MM.1S (cell line): ENCODE data around the gene NCF2.

ENCODE experiments used
- DNase-seq: peaks from one replicate; pipeline ENCODE4 v3.0.0-alpha.2; 2015
- H2AFZ ChIP-seq: fragments of 300-600 bp; sonication (generic); 2 replicates; pipeline ENCODE4 v1.6.0; 2016; ENCODE audit warnings: antibody characterized with exemption, low read length
- H3F3A ChIP-seq: fragments of 300-600 bp; sonication (generic); 2 replicates; pipeline ENCODE4 v1.6.1; 2016; ENCODE audit warnings: mild to moderate bottlenecking, antibody characterized with exemption, low read length, moderate library complexity, mixed read lengths; ENCODE audit not compliant: insufficient read depth
- H3K27ac ChIP-seq: fragments of 300-600 bp; sonication (generic); 2 replicates; pipeline ENCODE4 v1.5.1; 2016; ENCODE audit warnings: mild to moderate bottlenecking, low read length
- H3K27me3 ChIP-seq: fragments of 300-600 bp; sonication (generic); replicated peaks from 2 replicates; pipeline ENCODE4 v1.6.0; 2016; ENCODE audit warnings: low read length; ENCODE audit not compliant: insufficient read depth
- H3K36me3 ChIP-seq: fragments of 300-600 bp; sonication (generic); replicated peaks from 2 replicates; pipeline ENCODE4 v1.6.1; 2016; ENCODE audit warnings: mild to moderate bottlenecking, low read length, mixed read lengths; ENCODE audit not compliant: insufficient read depth
- H3K4me1 ChIP-seq: fragments of 300-600 bp; sonication (generic); 2 replicates; pipeline ENCODE4 v1.6.1; 2016; ENCODE audit warnings: low read length, mixed read lengths
- H3K4me2 ChIP-seq: fragments of 300-600 bp; sonication (generic); 2 replicates; pipeline ENCODE4 v1.6.0; 2016; ENCODE audit warnings: low read depth, low read length
- H3K4me3 ChIP-seq: fragments of 300-600 bp; sonication (generic); 2 replicates; pipeline ENCODE4 v1.5.1; 2016; ENCODE audit warnings: low read length, mixed read lengths
- H3K79me2 ChIP-seq: fragments of 300-600 bp; sonication (generic); 2 replicates; pipeline ENCODE4 v1.6.1; 2016; ENCODE audit warnings: mixed run types, low read length, mixed read lengths
- H3K9ac ChIP-seq: fragments of 300-600 bp; sonication (generic); 2 replicates; pipeline ENCODE4 v1.6.1; 2016; ENCODE audit warnings: low read length, mixed read lengths
- H3K9me2 ChIP-seq: fragments of 300-600 bp; sonication (generic); replicated peaks from 2 replicates; pipeline ENCODE4 v1.6.1; 2016; ENCODE audit warnings: mild to moderate bottlenecking, low read length, mixed read lengths; ENCODE audit not compliant: insufficient read depth
- H3K9me3 ChIP-seq: fragments of 300-600 bp; sonication (generic); replicated peaks from 2 replicates; pipeline ENCODE4 v1.6.1; 2016; ENCODE audit warnings: mild to moderate bottlenecking, low read length, mixed read lengths; ENCODE audit not compliant: insufficient read depth
- H4K20me1 ChIP-seq: fragments of 300-600 bp; sonication (generic); 2 replicates; pipeline ENCODE4 v1.6.1; 2016; ENCODE audit warnings: mild to moderate bottlenecking, low read length, moderate library complexity, mixed read lengths; ENCODE audit not compliant: insufficient read depth
- EZH2 ChIP-seq: fragments of 300-600 bp; sonication (generic); optimal IDR thresholded peaks from 2 replicates; pipeline ENCODE3; 2017; ENCODE audit warnings: low read depth, mild to moderate bottlenecking, antibody characterized with exemption, low read length, mixed read lengths
- EZH2phosphoT487 ChIP-seq: fragments of 300-600 bp; sonication (generic); IDR thresholded peaks from 2 replicates; pipeline ENCODE4 v1.6.1; 2018; ENCODE audit warnings: antibody characterized with exemption, low read length
- TF ChIP-seq, protein P1 (sequence below): fragments of 300-600 bp; sonication (generic); IDR thresholded peaks from 2 replicates; pipeline ENCODE4 v1.5.1; 2016; ENCODE audit warnings: antibody characterized with exemption, low read length, mixed read lengths

Gene NCF2

DNA sequence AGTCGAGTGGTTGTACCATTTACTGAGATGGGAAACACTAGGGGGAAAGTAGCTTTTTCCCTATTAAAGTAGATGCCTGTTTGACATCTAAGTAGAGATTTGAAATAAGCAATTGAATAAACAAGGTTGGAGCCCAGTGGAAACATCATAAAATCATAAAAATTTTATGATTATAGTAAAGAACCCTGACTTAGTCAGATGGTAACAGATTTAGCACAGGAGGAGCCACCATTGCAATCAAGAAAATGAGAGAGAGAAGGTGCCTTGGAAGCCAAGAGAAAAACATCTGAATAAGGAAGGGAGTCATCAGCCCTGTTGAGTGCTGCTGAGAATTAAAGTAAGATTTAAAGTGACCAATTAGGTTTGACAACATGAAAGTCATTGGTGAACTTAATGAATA is 68.2 kb downstream of the NCF2 start:
- no peak for DNase-seq
- no peaks in the 10 kb centered on the region for H3F3A ChIP-seq
- H3K79me2 ChIP-seq, result peaks cover 16% of the 10 kb centered on the region
- H3K4me3 ChIP-seq, result no peak overlapping the region
- peaks cover 22% of the 10 kb centered on the region; the same call in 1 of the 2 replicates for H3K36me3 ChIP-seq
- no peak overlapping the region for H3K4me2 ChIP-seq
- H3K27me3 ChIP-seq, result no peaks in the 10 kb centered on the region
- H3K9ac ChIP-seq, result no peak overlapping the region
- no peak overlapping the region for H2AFZ ChIP-seq
- no peak overlapping the region for H3K27ac ChIP-seq
- TF ChIP-seq EZH2 (no peak), EZH2phosphoT487 (no peak)
- TF ChIP-seq, protein P1, sequence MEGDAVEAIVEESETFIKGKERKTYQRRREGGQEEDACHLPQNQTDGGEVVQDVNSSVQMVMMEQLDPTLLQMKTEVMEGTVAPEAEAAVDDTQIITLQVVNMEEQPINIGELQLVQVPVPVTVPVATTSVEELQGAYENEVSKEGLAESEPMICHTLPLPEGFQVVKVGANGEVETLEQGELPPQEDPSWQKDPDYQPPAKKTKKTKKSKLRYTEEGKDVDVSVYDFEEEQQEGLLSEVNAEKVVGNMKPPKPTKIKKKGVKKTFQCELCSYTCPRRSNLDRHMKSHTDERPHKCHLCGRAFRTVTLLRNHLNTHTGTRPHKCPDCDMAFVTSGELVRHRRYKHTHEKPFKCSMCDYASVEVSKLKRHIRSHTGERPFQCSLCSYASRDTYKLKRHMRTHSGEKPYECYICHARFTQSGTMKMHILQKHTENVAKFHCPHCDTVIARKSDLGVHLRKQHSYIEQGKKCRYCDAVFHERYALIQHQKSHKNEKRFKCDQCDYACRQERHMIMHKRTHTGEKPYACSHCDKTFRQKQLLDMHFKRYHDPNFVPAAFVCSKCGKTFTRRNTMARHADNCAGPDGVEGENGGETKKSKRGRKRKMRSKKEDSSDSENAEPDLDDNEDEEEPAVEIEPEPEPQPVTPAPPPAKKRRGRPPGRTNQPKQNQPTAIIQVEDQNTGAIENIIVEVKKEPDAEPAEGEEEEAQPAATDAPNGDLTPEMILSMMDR, result no peak
- H3K9me3 ChIP-seq, result no peaks in the 10 kb centered on the region
- H3K9me2 ChIP-seq, result no peaks in the 10 kb centered on the region
- H3K4me1 ChIP-seq, result no peaks in the 10 kb centered on the region
- H4K20me1 ChIP-seq, result no peaks in the 10 kb centered on the region

DNA sequence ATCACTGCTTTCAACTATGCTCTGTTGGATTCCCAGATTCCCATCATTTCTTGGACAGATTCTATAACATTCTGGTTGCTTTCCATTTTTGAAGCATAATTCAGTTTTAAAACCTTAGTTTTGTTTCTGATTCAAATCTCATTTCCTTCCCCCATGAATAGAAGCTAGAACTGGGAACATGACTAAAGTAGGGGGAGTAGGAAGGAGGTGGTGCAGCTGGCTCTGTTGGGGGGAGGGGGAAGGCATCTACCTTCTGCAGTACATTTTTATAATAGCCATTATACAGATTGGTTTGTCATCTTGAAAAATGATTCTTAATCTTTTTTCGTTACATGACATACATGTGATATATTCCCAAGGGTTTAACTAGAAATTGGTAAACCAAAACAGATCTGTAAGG is 69.9 kb downstream of the NCF2 start:
- Histone ChIP-seq H4K20me1 (no peaks in the 10 kb centered on the region), H3K79me2 (peaks cover 23% of the 10 kb centered on the region), H3K4me2 (no peak overlapping the region), H3K4me3 (no peak overlapping the region), H3K27ac (no peak overlapping the region), H3K36me3 (peaks cover 15% of the 10 kb centered on the region; the same call in 1 of the 2 replicates), H3K27me3 (no peaks in the 10 kb centered on the region), H3F3A (no peaks in the 10 kb centered on the region), H3K9me2 (no peaks in the 10 kb centered on the region), H3K9me3 (no peaks in the 10 kb centered on the region), H2AFZ (no peak overlapping the region), H3K4me1 (no peaks in the 10 kb centered on the region), H3K9ac (no peak overlapping the region)
- DNase-seq, result no peak
- no peak for TF ChIP-seq EZH2phosphoT487
- TF ChIP-seq, protein P1, result no peak
- no peak for TF ChIP-seq EZH2

DNA sequence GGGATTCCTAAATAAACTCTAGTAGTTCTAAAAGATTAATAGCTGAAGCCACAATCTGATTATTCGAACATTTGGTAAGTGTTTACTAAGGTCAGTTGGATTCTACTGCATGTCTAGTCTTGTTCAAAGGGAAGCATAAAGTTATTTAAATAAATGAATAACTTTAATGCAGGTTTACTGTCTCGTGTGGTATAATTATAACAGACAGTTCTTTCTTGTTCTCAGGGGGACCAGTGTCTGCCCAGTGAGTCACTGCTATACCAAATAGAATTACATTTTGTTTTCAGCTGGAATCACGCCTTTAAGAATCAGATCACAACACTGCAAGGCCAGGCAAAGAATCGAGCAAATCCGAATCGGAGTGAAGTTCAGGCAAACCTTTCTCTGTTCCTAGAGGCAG is 72.9 kb downstream of the NCF2 start:
- H3K9me2 ChIP-seq, result no peaks in the 10 kb centered on the region
- no peaks in the 10 kb centered on the region for H4K20me1 ChIP-seq
- H3K27ac ChIP-seq, result no peak overlapping the region
- no peak overlapping the region for H3K9ac ChIP-seq
- no peak overlapping the region for H3K4me2 ChIP-seq
- peaks cover 15% of the 10 kb centered on the region; the same call in 1 of the 2 replicates for H3K36me3 ChIP-seq
- no peak overlapping the region for H3K4me3 ChIP-seq
- H3F3A ChIP-seq, result no peaks in the 10 kb centered on the region
- H2AFZ ChIP-seq, result no peak overlapping the region
- no peak for DNase-seq
- no peak for TF ChIP-seq EZH2
- no peak for TF ChIP-seq EZH2phosphoT487
- TF ChIP-seq, protein P1, result no peak
- no peaks in the 10 kb centered on the region for H3K27me3 ChIP-seq
- no peaks in the 10 kb centered on the region for H3K9me3 ChIP-seq
- no peaks in the 10 kb centered on the region for H3K4me1 ChIP-seq
- H3K79me2 ChIP-seq, result peaks cover 37% of the 10 kb centered on the region
